ENCODE results near the gene CADM1. TPM values are rescaled to one million over a fixed set of nuclear protein-coding genes. Genes with fewer than 3 reads are reported as not detected.

CADM1 gene
- polyA plus RNA-seq, 1 donor (not counting 4 experiments of a cell fraction or from before 2014, with no cell fraction given) = 9.5 TPM

- no peak for FAIRE-seq
- no peak for DNase-seq (ENCODE audit: low read depth, low spot score)
- Histone ChIP-seq H2AFZ (ENCODE audit: control insufficient read depth, low read length) (no peak overlapping the region), H3K9ac (ENCODE audit: control insufficient read depth, extremely low read depth, insufficient read depth, low read length) (no peak overlapping the region), H3K9me1 (ENCODE audit: control insufficient read depth, extremely low read depth, insufficient read depth, low read length) (no peaks in the 10 kb centered on the region), H3K4me2 (ENCODE audit: control insufficient read depth, extremely low read depth, insufficient read depth, low read depth, low read length) (no peak overlapping the region), H3K9me3 (ENCODE audit: control insufficient read depth, low read depth, low read length) (no peaks in the 10 kb centered on the region), H4K20me1 (ENCODE audit: control insufficient read depth, extremely low read depth, insufficient read depth, low read length) (no peaks in the 10 kb centered on the region), H3K27ac (ENCODE audit: control insufficient read depth, insufficient read depth, low read length) (no peak overlapping the region), H3K36me3 (ENCODE audit: control insufficient read depth in 2 of 2, extremely low read depth in 1 of 2, insufficient read depth in 2 of 2, low read length in 2 of 2) (no peaks in the 10 kb centered on the region), H3K27me3 (ENCODE audit: control insufficient read depth, extremely low read depth, insufficient read depth, low read length) (no peaks in the 10 kb centered on the region), H3K4me1 (ENCODE audit: control insufficient read depth, extremely low read depth, insufficient read depth, low read length) (no peaks in the 10 kb centered on the region), H3K4me3 (ENCODE audit: control insufficient read depth in 2 of 3, extremely low read depth in 1 of 3, insufficient read depth in 2 of 3, low read depth in 1 of 3, low read length in 3 of 3) (no peak overlapping the region), H3K79me2 (ENCODE audit: control insufficient read depth, insufficient read depth, low read length) (no peaks in the 10 kb centered on the region)
- dilution Hi-C loops (cut with MboI; ENCODE audit: extremely low pct_ligation_motif_present, low sequenced_read_pairs) = no loop called here
- TF ChIP-seq CTCF (optimal IDR thresholded peaks at IDR 0.05 in 1 of 3, IDR thresholded peaks at IDR 0.05 in 1 of 3, conservative IDR thresholded peaks at IDR 0.05 in 1 of 3; ENCODE audit: extremely low read depth in 1 of 3, insufficient read depth in 2 of 3, low read length in 3 of 3) = no peak
- no peak for TF ChIP-seq EZH2 (IDR thresholded peaks at IDR 0.05; ENCODE audit: low read length)
Observed at GRCh38 chr11:115398333-115399080, 105.7 kb downstream of the CADM1 start.

- TF ChIP-seq CTCF (optimal IDR thresholded peaks at IDR 0.05 in 1 of 3, IDR thresholded peaks at IDR 0.05 in 1 of 3, conservative IDR thresholded peaks at IDR 0.05 in 1 of 3; ENCODE audit: extremely low read depth in 1 of 3, insufficient read depth in 2 of 3, low read length in 3 of 3) (no peak), EZH2 (IDR thresholded peaks at IDR 0.05; ENCODE audit: low read length) (no peak)
- Histone ChIP-seq H3K9me3 (ENCODE audit: control insufficient read depth, low read depth, low read length) (no peaks in the 10 kb centered on the region), H3K79me2 (ENCODE audit: control insufficient read depth, insufficient read depth, low read length) (no peaks in the 10 kb centered on the region), H2AFZ (ENCODE audit: control insufficient read depth, low read length) (no peak overlapping the region), H3K27me3 (ENCODE audit: control insufficient read depth, extremely low read depth, insufficient read depth, low read length) (no peaks in the 10 kb centered on the region), H3K9ac (ENCODE audit: control insufficient read depth, extremely low read depth, insufficient read depth, low read length) (no peak overlapping the region), H4K20me1 (ENCODE audit: control insufficient read depth, extremely low read depth, insufficient read depth, low read length) (no peaks in the 10 kb centered on the region), H3K36me3 (ENCODE audit: control insufficient read depth in 2 of 2, extremely low read depth in 1 of 2, insufficient read depth in 2 of 2, low read length in 2 of 2) (no peaks in the 10 kb centered on the region), H3K9me1 (ENCODE audit: control insufficient read depth, extremely low read depth, insufficient read depth, low read length) (no peaks in the 10 kb centered on the region), H3K27ac (ENCODE audit: control insufficient read depth, insufficient read depth, low read length) (no peak overlapping the region), H3K4me1 (ENCODE audit: control insufficient read depth, extremely low read depth, insufficient read depth, low read length) (no peaks in the 10 kb centered on the region), H3K4me3 (ENCODE audit: control insufficient read depth in 2 of 3, extremely low read depth in 1 of 3, insufficient read depth in 2 of 3, low read depth in 1 of 3, low read length in 3 of 3) (no peak overlapping the region), H3K4me2 (ENCODE audit: control insufficient read depth, extremely low read depth, insufficient read depth, low read depth, low read length) (no peak overlapping the region)
- dilution Hi-C loops (cut with MboI; ENCODE audit: extremely low pct_ligation_motif_present, low sequenced_read_pairs) = no loop called here
- no peak for FAIRE-seq
- DNase-seq (ENCODE audit: low read depth, low spot score) = no peak
Observed at GRCh38 chr11:115396533-115396932, 107.7 kb downstream of the CADM1 start.

Measured in keratinocyte (primary cell).